IgD-negative memory B cell (primary cell): ENCODE data around the gene RAB1A. TPM values are rescaled to one million over a fixed set of nuclear protein-coding genes. Genes with fewer than 3 reads are reported as not detected.

Experiments
- H3K27ac Mint-ChIP-seq, 3 donors: one replicate each; pipeline ENCODE4 v1.8.0; 2020 to 2022; ENCODE audit warnings: mild to moderate bottlenecking in 3 of 3, mixed read lengths in 3 of 3, moderate library complexity in 1 of 3
- H3K27me3 Mint-ChIP-seq: one replicate; pipeline ENCODE4 v1.8.0; 2021; ENCODE audit warnings: mixed read lengths
- H3K36me3 Mint-ChIP-seq: one replicate; pipeline ENCODE4 v1.8.0; 2020; ENCODE audit warnings: mild to moderate bottlenecking, mixed read lengths
- H3K4me1 Mint-ChIP-seq, 3 donors: one replicate each; pipeline ENCODE4 v1.8.0; 2020 to 2022; ENCODE audit warnings: mixed read lengths in 3 of 3, mild to moderate bottlenecking in 1 of 3
- H3K4me3 Mint-ChIP-seq, 4 donors: one replicate each; pipeline ENCODE4 v1.8.0; 2020 to 2022; ENCODE audit warnings: mild to moderate bottlenecking in 4 of 4, mixed read lengths in 4 of 4, moderate library complexity in 3 of 4
- H3K9me3 Mint-ChIP-seq, 3 donors: one replicate each; pipeline ENCODE4 v1.8.0; 2020 to 2021; ENCODE audit warnings: mixed read lengths in 3 of 3, mild to moderate bottlenecking in 1 of 3
- polyA plus RNA-seq: library from polyadenylated mRNA; unstranded; fragments of 300-500 nt; fragmentation: Illumina TruSeq; gene quantifications from one replicate; pipeline ENCODE4 v1.2.3, GENCODE V29; 2021

RAB1A gene
- polyA plus RNA-seq, 1 donor from 2014 or later = 44.4 TPM

DNA sequence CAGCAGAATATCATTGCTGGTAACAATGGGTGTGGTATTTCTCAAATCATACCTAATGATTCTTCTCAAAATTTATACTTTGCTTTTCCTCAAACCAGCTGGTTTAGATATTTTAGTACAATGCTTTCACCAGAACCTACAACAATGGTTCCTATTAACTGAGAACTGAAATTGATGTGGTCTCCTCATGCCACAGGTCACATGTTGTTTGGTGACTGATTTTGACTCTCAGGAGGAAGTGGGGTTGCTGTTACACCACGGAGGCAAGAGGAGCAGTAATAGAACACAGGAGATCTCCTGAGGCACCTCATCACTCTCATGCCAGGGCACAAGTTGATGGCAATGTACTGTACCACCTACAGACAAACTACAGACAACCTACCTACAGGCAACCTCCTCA is 76.7 kb downstream of the RAB1A start:
- peak overlapping the region; percentile 0 to 91 (median 30) for H3K27ac Mint-ChIP-seq
- peaks cover 19% of the 10 kb centered on the region for H3K36me3 Mint-ChIP-seq
- H3K27me3 Mint-ChIP-seq = no peaks in the 10 kb centered on the region
- peak overlapping the region; percentile 49 to 97 (median 65) for H3K4me3 Mint-ChIP-seq
- peaks cover 35 to 51% (median 44%) of the 10 kb centered on the region in 3 donors for H3K4me1 Mint-ChIP-seq
- H3K9me3 Mint-ChIP-seq = peaks cover 0 to 2% (median 0%) of the 10 kb centered on the region in 3 donors

DNA sequence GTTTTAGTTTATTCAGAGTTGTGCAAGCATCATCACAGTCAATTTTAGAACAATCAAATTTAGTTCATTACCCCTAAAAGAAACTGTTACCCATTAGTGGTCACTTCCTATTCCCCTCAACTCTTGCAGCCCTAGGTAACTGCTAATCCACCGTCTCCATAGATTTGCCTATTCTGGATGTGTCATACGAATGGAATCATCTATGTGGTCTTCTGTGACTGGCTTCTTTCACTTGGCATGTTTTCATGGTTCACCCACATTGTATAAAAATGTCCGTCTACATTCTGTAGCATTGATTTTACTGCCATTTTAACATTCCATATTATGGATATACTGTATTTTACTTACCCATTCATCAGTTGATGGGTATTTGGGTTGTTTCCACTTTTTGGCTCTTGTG is 79.0 kb downstream of the RAB1A start:
- H3K4me3 Mint-ChIP-seq = no peak overlapping the region
- H3K9me3 Mint-ChIP-seq = peaks cover 0 to 2% (median 0%) of the 10 kb centered on the region in 3 donors
- no peaks in the 10 kb centered on the region for H3K27me3 Mint-ChIP-seq
- peaks cover 18% of the 10 kb centered on the region for H3K36me3 Mint-ChIP-seq
- H3K27ac Mint-ChIP-seq = no peak overlapping the region
- peaks cover 27 to 38% (median 29%) of the 10 kb centered on the region in 3 donors for H3K4me1 Mint-ChIP-seq

DNA sequence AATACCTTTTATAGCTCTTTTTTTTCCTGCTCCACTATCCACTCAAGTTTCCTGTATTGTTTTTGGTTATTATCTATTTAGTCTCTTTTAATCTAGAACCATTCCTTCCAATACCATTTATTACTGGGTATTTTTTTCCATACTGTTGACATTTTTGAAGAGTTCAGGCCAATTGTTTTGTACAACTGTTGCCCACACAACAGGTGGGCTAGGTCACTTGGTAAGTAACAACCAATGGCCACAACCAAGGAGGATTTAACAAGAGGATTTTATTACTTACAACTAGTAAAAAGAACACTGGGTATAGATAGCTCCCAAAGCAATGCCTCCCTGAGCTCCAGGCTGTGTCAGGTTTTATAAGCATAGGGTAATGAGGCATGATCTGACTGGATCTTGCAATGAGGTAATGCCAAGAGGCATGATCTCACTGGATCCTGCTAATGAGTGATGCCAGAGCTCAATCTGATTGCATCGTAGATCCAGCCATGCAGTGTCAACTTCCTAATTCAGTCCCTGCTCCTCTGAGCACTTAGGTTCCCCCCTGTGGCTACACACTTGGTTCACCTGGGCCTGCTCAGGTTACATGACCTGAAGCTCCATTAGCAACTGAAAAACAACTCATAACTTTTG is 80.8 kb downstream of the RAB1A start:
- H3K27ac Mint-ChIP-seq = no peak overlapping the region

GRCh38 chr2:65046633-65047407 is 83.1 kb downstream of the RAB1A start:
- Mint-ChIP-seq H3K4me3 (no peak overlapping the region), H3K9me3 (peaks cover 6 to 7% (median 6%) of the 10 kb centered on the region in 3 donors), H3K4me1 (peaks cover 0 to 6% (median 4%) of the 10 kb centered on the region in 3 donors), H3K27ac (no peak overlapping the region), H3K27me3 (no peaks in the 10 kb centered on the region), H3K36me3 (peaks cover 29% of the 10 kb centered on the region)

More for the DNA sequence above, 80.8 kb downstream of the RAB1A start:
- H3K36me3 Mint-ChIP-seq = peaks cover 28% of the 10 kb centered on the region
- peaks cover 15 to 24% (median 16%) of the 10 kb centered on the region in 3 donors for H3K4me1 Mint-ChIP-seq
- no peak overlapping the region for H3K4me3 Mint-ChIP-seq
- peaks cover 3 to 6% (median 5%) of the 10 kb centered on the region in 3 donors for H3K9me3 Mint-ChIP-seq
- H3K27me3 Mint-ChIP-seq = no peaks in the 10 kb centered on the region

GRCh38 chr2:65045651-65046050 is 84.3 kb downstream of the RAB1A start:
- Mint-ChIP-seq H3K9me3 (peaks cover 4 to 7% (median 6%) of the 10 kb centered on the region in 3 donors), H3K36me3 (peaks cover 23% of the 10 kb centered on the region), H3K27me3 (no peaks in the 10 kb centered on the region), H3K4me3 (peak overlapping the region in 1 of 4 donors; percentile 59), H3K4me1 (peaks cover 1% of the 10 kb centered on the region in 3 donors), H3K27ac (no peak overlapping the region)

DNA sequence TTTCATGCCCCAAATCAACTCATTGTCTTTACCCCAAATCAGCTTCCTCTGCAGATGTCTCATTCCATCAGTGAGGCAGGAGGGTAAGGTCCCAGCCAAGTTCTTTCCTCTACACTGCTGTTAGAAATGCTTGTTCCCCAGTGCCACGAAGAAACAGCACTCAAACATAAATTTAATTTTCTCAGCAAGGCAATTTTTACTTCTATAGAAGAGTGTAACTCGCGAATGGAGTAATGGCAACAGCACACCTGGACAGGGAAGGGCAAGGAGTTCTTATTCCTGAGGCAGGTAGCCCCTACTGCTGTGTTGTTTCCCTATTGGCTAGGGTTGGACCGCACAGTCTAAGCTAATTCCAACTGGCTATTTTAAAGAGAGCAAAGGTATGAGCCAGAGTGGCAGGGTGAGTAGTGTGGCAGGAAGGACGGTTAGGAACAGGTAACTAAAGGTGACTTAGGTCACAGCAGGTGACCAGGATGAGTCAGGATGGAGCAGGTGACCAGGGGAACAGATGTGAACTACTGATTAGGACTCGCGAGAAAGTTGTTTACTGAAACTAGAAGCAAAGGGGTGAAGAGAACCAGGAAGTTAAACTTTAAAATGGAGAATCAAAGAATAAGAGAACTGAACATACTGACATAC is 85.7 kb downstream of the RAB1A start:
- H3K27ac Mint-ChIP-seq = no peak overlapping the region
- no peak overlapping the region for H3K4me3 Mint-ChIP-seq
- peaks cover 10 to 11% (median 11%) of the 10 kb centered on the region in 3 donors for H3K4me1 Mint-ChIP-seq
- no peaks in the 10 kb centered on the region for H3K27me3 Mint-ChIP-seq
- peaks cover 4 to 7% (median 6%) of the 10 kb centered on the region in 3 donors for H3K9me3 Mint-ChIP-seq
- peaks cover 23% of the 10 kb centered on the region for H3K36me3 Mint-ChIP-seq

DNA sequence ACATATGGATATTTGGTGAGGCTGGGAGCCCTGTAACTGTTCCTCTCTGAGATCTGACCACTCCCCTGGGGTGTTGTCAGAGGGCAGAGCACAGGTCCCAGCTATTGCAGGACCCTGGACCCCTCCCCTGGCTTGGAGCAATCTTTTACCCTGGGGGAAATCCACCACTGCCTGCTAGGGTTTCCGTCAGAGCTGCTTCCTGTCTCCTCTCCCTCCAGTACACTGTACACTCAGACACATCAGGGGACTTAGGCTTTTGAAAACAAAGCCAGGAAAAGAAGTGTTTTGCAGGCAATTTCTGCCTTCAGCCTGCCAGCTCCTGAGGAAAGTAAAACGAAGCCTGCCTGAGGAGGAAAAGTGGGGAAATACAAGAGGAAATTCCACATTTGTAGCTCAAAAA is 86.9 kb downstream of the RAB1A start:
- Mint-ChIP-seq H3K4me3 (no peak overlapping the region), H3K36me3 (peaks cover 17% of the 10 kb centered on the region), H3K4me1 (peaks cover 10 to 11% (median 11%) of the 10 kb centered on the region in 3 donors), H3K27me3 (no peaks in the 10 kb centered on the region), H3K27ac (no peak overlapping the region), H3K9me3 (peaks cover 4 to 7% (median 6%) of the 10 kb centered on the region in 3 donors)

- Mint-ChIP-seq H3K27ac (peak overlapping the region in 2 of 3 donors; percentile 5 to 24), H3K27me3 (no peaks in the 10 kb centered on the region), H3K4me3 (peak overlapping the region in 1 of 4 donors; percentile 55), H3K9me3 (peaks cover 4 to 7% (median 6%) of the 10 kb centered on the region in 3 donors), H3K4me1 (peaks cover 10 to 11% (median 11%) of the 10 kb centered on the region in 3 donors), H3K36me3 (peaks cover 19% of the 10 kb centered on the region)
Observed at GRCh38 chr2:65040400-65041261, 89.3 kb downstream of the RAB1A start.

- no peak overlapping the region for H3K4me3 Mint-ChIP-seq
- peaks cover 3 to 7% (median 6%) of the 10 kb centered on the region in 3 donors for H3K9me3 Mint-ChIP-seq
- peaks cover 14% of the 10 kb centered on the region for H3K36me3 Mint-ChIP-seq
- H3K27ac Mint-ChIP-seq = peak overlapping the region in 1 of 3 donors; percentile 78
- peaks cover 10 to 11% (median 11%) of the 10 kb centered on the region in 3 donors for H3K4me1 Mint-ChIP-seq
- no peaks in the 10 kb centered on the region for H3K27me3 Mint-ChIP-seq
Observed at GRCh38 chr2:65039640-65040039, 90.3 kb downstream of the RAB1A start.

- H3K27me3 Mint-ChIP-seq = no peaks in the 10 kb centered on the region
- H3K9me3 Mint-ChIP-seq = no peaks in the 10 kb centered on the region
- H3K4me1 Mint-ChIP-seq = peaks cover 15 to 19% (median 19%) of the 10 kb centered on the region in 3 donors
- peak overlapping the region in 2 of 3 donors; percentile 20 to 87 for H3K27ac Mint-ChIP-seq
- H3K4me3 Mint-ChIP-seq = no peak overlapping the region
- peaks cover 10% of the 10 kb centered on the region for H3K36me3 Mint-ChIP-seq
Observed at GRCh38 chr2:65037178-65037577, 92.7 kb downstream of the RAB1A start.

Other genes starting within 250 kb of the RAB1A start
- 3.6 TPM for gene SLC1A4, start 140.7 kb downstream of the RAB1A start, polyA plus RNA-seq
- 12.1 TPM for gene CEP68, start 73.7 kb downstream of the RAB1A start, polyA plus RNA-seq
- gene ACTR2, start 97.7 kb upstream of the RAB1A start, polyA plus RNA-seq = 296 TPM